Activated gamma-delta T cell (primary cell): Measurements from ENCODE around the gene OBSL1.

ENCODE experiments used
- DNase-seq: peaks from one replicate; lab custom pipeline; 2025; lab: John Stamatoyannopoulos, UW
- total RNA-seq, 2 donors: gene quantifications; one replicate each; lab custom pipeline; 2026; lab: John Stamatoyannopoulos, UW

Gene OBSL1
- total RNA-seq, result 0.56 to 7.1 reads per million in 2 donors

DNA sequence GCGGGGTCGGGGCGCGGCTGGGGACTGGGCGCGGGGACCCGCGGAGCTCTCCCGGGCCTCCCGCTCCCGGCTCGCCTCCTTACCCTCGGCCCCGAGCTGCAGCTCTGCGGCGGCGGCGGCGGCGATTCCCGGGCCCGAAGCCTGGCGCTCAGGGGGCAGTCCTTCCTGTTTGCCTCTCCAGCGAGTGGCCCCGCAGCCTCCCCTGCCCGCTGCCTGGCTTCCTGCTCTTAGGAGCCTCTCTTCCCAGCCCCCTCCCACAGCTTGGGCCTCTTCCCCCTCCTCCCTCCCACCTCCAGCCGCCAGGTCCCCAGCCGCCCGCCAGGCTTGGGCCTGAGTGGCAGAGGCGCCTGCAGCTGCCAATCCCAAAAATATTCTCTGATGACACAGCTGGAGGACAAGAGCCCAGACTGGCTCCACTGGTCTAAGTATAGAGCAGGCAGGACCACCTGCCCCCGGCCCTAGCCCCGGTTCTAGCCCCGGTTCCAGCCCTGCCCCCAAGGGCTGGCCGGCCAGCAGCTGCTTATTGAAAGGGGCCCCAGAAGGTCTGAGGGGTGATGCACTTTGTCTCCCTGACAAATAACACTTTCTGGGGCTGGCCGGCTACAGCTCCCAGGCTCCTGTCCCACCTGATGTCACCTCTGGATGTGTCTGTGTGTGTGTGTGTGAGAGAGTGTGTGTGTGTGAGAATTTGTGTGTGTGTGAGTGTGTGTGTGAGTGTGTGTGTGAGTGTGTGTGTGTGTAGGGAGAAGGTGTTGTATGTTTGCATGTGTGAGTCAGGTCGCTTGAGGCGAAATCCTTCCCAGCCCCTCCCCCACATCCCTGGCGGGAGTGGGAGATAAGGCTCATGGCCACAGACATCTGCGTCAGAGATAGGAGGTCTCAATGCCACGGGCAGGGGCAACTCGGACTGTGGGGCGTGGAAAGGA lies at the start of gene OBSL1:
Gene OBSL1 (minus strand): TSS at position 229 of the 926 bp plus-strand sequence. CDS start 307 bp downstream, outside the sequence.
- DNase-seq, result no peak

DNA sequence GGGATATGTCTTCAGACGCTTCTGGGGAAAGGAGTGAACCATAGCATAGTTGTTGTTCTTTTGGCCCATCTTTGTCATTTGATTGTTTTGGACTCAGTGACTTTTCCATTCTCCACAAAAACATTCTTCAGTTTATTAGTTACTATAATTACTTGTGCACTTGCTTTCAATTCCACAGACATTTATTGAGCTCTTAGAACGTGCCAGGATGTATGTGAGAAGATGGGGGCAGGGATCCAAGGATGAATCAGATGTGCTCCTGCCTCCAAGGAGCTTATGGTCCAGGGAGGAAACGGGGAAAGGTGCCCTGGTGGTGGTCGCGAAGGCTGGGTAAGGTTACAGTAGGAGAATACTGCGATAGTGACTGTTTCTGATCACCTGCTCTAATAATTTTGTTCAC lies 49.2 kb upstream of the OBSL1 start:
- DNase-seq, result no peak

DNA sequence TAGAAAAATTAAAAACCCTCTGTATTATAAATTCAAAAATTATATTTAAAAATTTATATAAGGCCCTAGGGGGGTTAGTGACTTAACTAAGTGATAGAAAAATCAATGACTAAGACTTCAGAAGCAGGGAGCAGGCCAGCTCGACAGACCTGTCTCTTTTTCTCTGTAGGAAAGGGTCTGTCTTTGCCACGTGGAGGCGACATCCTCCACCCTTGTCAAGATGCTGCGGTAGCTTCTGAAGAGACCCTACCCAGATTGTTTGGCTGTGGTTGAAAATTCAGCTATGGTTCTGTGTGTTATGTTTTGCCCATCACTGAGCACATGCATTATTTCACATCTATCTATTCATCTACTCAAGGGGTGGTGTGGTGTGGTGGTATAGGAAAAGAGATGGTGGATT lies 47.9 kb upstream of the OBSL1 start:
- no peak for DNase-seq

DNA sequence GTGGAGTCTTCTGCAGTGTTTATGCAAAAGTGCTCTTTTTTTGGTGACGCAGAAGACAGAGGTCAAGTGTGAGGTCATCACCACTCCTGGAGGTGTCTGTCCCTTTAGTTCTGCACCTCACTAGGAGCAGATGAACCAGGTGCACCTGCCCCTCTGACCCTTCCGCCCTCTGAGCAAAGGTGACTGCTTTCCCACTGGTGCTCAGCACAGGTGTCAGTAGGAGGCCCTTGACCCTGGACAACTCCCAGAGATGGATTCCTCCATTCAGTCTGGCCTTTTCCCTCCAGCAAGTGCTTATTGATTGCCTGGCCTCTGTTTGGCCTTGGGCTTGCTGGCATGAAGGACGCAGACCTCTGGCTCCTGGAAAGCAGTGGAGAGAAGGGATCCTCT lies 47.4 kb upstream of the OBSL1 start:
- no peak for DNase-seq

DNA sequence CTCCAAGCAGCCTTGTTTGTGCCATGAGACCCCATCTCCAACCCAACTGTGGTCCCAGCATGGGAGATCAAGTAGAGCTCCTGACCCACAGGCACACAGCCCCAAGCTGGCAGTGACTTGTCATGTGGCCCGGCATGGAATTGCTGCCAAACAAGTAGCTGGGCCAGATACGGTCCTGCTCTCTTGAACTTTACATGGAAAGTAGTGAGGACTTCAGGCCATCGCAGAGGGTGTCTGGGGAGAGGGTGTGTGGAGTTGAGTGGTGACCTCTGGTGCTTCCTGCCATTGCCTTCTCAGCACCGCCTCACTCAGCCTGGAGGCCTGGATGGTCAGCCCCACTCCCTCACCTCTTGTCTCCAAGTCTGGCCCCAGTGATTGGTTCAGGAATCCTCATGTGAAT lies 45.2 kb upstream of the OBSL1 start:
- DNase-seq, result no peak

DNA sequence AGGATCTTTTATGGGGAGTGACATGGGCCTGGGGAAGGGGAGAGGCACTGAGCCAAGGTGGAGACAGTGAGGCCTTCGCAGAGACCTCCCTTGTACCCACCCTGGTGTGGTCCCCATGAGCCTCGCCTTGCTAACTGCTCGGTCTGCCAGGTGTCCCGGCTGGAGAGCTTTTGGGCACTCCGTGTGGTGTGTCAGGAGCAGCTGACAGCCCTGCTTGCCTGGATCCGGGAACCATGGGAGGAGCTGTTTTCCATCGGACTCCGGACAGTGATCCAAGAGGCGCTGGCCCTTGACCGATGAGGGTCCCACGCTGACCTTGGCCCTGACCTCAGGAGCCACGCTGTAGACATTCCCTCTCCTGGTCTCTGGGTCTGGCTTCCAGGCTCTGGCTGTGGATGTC lies 44.6 kb upstream of the OBSL1 start:
- DNase-seq, result no peak

DNA sequence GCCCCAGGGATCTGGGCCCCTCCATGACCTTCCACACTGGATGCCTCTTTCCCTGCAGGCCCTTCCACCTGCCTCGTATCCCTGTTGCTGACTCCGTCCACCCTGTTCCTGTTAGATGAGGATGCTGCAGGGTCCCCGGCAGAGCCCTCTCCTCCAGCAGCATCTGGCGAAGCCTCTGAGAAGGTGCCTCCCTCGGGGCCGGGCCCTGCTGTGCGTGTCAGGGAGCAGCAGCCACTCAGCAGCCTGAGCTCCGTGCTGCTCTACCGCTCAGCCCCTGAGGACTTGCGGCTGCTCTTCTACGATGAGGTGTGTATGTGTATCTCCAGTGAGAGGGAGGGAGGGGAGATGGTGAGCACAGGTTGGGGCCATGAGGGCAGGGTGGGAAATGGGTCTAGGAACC lies 43.7 kb upstream of the OBSL1 start:
- DNase-seq, result no peak

DNA sequence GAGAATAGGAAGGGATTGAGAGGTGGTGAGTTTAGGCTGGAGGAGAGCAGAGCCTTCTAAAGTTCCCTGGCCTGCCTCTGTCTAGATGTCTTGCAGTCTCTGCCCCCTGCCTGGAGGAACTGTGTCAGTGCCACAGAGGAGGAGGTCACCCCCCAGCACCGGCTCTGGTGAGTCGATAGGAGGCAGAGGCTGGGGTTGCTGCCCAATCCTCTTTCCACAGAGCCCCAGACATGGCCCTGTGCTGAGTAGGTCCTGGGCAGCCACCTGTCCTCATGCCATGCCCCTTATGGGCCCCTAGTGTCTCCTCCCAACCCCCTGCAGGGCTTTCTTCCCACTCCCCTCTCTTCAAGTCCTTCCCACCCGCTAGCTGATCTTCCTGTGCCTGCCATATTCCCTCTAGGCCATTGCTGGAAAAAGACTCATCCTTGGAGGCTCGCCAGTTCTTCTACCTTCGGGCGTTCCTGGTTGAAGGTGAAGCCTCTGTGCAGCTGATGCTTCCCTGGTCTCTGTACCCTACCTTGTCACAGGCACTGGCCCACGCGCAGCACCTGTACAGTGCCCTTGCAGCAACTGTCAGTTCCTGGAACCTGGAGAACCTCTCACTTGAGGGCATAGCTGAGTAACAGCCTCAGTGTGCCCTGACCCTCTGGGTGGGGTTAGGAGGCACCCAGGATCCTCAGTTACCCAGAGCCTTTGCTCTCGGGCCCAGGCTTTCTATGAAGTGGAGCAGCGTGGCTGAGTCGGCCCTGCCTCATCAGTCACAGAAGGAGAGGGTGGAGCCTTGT lies 42.9 kb upstream of the OBSL1 start:
- DNase-seq, result no peak

DNA sequence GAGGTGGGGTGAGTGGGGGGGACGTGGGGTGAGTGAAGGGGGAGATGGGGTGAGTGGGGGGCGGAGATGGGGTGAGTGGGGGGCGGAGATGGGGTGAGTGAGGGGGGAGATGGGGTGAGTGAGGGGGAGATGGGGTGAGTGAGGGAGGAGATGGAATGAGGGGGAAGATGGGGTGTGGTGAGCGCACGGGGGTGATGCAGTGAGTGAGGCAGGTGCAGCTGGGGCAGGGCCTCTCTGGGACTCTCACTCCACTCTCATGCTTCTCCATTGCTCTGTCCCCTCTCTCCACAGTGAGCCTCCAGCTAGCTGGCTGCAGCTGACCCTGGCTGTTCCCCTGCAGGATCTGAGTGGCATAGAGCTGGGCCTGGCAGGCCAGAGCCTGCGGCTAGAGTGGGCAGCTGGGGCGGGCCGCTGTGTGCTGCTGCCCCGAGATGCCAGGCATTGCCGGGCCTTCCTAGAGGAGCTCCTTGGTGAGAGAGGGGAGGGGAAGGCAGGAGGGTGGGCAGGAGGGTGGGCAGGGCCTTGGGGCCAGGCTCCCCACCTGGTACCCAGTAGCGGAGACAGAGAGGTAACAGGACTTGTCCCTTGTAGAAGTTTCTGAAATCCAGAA lies 42.2 kb upstream of the OBSL1 start:
- no peak for DNase-seq

DNA sequence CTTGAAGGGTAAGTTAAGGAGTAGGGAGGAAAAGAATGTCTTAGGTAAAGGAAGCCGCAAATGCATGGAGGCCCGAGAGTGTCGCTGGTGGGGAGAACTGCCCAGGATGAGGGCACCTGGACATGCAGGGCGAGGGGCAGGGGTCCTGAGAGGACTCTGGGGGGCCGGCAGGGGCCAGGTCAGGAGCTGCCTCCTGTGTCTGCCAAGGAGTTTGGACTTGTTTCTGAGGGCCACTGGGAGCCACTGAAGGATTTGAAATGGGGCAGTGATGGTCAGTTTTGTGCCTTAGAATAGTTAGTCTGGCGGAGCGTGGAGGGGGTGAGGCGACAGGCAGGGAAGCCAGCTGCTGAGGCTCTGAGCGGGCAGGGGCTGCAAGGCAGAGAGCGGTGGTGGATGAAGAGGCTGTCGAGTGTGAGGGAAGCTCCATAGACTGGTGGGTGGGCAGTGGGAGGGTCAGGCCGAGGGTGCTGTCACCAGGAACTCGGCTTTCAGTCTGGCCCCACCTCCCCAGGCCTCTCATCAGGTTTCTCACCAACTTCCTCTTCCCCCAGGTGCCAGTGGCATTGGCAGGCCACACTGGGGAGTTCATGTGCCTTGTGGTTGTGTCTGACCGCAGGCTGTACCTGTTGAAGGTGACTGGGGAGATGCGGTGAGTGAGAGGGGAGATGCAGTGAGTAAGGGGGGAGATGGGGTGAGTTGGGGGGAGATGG lies 41.4 kb upstream of the OBSL1 start:
- no peak for DNase-seq

DNA sequence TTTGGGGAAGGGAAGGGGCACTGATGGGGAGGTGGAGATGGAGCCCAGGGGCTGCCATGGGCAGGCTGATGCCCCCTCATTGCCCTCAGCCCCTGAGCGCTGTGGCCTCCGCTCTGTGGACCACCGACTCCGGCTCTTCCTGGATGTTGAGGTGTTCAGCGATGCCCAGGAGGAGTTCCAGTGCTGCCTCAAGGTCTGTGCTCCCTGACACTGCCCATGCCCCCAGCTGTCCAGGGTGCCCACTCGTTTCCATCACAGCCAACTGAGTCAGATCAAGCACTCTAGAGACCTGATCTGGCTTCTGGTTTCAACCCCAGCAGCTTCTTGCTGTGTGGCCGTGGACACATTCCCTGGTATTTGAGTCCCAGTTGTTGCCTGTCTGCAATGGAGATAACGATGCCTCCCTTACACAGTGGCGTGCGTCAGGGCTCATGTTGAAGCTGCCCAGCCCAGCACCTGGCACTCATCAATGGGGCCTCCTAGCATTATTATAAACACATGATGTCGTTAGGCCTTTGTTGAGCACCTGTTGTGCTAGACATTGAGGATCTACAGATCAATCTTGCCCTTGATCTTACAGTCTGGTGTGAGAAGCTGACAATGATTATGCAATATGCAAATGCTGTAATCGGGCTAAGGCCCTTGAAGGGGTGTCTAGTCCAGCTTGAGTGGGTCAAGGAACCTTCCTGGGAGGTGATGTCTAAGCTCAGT lies 40.7 kb upstream of the OBSL1 start:
- DNase-seq, result no peak

DNA sequence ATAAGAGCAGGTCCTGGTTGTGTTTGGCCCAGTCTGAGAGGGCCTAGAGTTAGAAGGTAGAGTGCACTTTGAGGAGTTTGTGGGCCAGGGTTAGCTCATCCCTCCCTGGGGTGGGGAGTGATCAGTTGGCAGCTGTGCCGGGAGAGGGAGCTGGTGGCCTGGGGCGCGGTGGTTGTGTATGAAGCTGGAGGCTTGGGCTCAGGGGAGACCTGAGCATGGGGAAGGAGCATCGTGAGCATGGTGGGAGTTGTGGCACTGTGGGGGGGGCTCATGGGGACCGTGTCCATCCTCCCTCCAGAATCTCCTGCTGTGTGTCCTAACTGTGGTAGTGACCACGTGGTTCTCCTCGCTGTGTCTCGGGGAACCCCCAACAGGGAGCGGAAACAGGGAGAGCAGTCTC lies 40.0 kb upstream of the OBSL1 start:
- no peak for DNase-seq

DNA sequence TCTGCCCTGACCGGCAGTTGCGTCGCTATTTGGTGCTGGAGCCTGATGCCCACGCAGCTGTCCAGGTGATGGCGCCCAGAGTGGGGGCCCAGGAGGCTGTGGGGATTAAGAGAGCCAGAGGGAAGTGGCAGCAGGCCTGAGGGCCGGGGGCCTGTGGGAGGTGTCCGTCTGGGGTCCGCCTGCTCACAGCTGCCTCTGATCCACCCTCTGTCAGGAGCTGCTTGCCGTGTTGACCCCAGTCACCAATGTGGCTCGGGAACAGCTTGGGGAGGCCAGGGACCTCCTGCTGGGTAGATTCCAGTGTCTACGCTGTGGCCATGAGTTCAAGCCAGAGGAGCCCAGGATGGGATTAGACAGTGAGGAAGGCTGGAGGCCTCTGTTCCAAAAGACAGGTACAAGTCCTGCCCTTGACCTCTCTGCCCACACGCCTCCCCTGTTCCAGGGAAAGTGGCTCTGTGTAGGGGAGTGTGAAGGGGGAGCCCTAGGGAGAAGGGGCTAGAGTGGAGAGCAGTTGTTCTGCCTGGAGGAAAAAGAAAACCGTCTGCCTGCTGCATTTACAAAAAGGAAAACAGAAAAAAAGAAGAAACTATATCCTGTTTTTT lies 37.9 kb upstream of the OBSL1 start:
- DNase-seq, result no peak

DNA sequence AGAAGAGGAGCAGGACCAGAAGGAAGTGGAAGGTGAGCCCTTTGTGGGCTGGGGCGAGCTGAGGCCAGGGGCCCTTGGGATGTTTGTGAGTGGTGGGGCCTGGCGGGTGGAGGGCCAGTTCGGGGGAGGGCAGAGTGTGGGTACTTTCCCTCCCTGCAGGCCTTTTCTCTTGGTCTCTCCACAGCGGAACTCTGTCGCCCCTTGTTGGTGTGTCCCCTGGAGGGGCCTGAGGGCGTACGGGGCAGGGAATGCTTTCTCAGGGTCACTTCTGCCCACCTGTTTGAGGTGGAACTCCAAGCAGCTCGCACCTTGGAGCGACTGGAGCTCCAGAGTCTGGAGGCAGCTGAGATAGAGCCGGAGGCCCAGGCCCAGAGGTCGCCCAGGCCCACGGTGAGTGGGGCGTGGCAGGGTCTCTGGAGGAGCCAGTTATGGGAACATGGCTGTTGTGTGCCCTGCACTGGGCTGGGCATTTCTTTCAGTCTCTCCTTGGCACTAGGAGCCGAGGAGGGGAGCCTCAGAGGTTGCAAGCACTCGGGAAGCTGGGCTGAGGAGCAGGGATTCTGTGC lies 37.1 kb upstream of the OBSL1 start:
- DNase-seq, result no peak

DNA sequence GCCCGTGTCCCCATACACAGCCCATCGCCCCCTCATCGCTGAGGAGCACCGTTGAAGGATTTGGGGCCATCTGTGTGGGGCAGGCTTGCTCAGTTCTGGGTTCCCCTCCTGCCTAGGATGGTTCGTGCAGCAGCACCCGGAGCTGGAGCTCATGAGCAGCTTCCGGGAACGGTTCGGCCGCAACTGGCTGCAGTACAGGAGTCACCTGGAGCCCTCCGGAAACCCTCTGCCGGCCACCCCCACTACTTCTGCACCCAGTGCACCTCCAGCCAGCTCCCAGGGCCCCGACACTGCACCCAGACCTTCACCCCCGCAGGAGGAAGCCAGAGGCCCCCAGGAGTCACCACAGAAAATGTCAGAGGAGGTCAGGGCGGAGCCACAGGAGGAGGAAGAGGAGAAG lies 36.6 kb upstream of the OBSL1 start:
- DNase-seq, result no peak

DNA sequence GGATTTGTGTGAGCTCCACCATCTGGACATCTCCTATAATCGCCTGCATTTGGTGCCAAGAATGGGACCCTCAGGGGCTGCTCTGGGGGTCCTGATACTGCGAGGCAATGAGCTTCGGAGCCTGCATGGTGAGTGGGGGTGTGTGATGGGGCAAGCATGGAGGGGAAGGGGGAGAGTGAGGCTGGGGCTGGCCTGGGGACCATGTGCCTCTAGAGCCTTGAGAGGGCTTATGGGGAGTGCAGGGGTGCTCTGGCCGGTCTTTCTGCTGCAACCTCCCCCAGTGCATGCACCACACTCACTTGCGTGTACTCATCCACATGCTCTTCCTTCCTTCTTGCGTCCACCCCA lies 34.2 kb upstream of the OBSL1 start:
- no peak for DNase-seq

DNA sequence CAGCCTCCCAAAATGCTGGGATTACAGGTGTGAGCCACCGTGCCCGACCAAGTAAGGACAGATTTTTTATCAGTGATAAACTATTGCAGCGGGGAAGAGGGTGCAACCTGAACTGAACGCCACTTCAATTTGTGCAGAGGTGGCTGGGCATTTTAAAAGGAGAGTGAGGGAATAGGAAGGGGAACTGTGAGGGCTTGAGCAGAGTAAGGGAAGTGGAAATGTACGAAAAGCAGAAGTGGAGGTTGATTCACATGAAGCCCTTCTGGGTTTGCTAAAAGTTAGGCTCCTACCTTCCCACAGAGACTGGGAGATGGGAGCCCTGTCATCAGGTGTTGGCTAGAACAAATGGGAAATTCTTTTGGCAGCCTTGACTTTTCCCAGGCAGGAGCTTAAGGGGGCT lies 32.4 kb upstream of the OBSL1 start:
- DNase-seq, result no peak

DNA sequence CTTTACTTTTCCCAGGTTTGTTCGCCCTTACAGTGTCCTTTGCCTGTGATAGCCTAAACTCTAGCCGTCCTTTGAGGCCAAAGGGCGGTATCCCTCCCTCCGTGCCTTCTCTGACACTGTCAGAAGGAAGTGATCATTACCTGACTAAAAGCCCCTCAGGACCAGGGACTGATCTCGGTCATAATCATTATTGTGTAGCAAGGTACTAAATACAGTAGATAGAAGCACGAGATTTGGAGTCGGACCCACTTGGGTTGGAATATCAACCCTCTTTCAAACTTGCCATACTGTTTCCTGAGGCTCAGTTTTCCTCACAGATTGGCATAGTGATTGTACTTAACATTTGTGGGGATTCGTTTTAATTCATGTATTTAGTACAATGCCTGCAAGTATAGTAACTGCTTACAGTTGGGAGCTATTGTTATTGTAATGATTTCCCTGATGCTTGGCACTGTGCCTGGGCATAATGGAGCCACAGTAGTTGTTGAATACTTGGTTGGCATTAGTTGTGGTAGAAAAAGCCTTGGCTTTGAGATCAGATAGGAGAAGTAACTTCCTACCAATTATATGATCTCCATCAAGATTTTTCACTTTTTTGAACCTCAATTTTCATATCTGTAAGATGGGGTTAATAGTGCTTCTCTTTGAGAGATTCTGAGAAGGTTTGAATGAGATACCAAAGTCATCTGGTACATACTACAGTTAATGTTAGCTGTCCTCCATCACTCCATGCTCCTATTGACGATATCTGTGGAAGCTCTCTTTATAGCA lies 27.2 kb upstream of the OBSL1 start:
- DNase-seq, result no peak

DNA sequence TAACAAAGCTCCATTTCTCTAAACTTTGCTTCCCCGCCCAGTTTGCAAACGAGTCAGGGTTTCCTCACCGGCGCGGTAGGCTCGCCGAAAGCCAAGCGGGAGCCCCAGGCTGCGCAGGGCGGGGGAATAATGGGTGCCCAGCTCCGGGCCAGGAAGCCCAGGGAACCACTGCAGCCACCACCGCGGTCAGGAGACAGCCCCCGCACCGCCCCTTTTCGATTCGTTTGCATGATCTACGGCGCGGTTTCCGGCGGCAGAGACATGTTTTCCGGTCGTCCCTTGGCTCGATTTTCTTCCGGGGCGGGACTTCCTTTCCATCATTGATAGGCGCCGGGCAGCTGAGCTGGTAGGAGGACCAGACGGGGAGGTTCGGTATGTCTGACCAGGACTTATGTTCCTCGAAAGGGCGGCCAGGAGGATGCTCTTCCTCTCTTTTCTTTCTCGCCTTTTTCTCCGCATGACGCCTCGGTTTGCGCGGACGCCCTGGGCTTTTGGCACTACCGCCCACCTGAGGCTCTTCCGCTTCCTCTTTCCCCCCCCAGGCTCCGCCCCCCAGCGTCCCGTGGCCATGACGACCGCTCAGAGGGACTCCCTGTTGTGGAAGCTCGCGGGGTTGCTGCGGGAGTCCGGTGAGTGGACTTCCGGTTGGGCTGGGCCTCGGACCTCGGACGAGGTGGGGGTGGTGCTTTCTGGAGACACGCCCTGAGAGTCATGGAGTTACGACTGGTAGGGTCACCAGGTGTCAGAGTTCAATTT lies 26.4 kb upstream of the OBSL1 start, which contains the start of gene STK11IP:
Gene STK11IP (plus strand): TSS at position 306 of the 756 bp plus-strand sequence. CDS start 263 bp downstream, at position 569.
- peak; percentile 74 for DNase-seq
